Superior temporal gyrus (tissue), 1 donor: ENCODE data around the gene CDH2.
"Not testable (repeated sequence)": the region's sequence is repeated elsewhere in the genome, so short reads cannot be mapped to it uniquely, and the experiment has no call there.

Source experiments
- DNase-seq: peaks from one replicate; pipeline ENCODE4 v3.0.0-alpha.2; 2016; ENCODE audit errors: extremely low spot score

CDH2 gene

GRCh38 chr18:27921904-27922751, 254.8 kb downstream of the CDH2 start:
- peak; percentile 28 for DNase-seq

- DNase-seq: no peak
Observed at GRCh38 chr18:27921392-27921791, 255.5 kb downstream of the CDH2 start.

- no peak for DNase-seq
Observed at GRCh38 chr18:27920836-27921235, 256.1 kb downstream of the CDH2 start.

GRCh38 chr18:27906189-27906588, 270.7 kb downstream of the CDH2 start:
- not testable (repeated sequence) for DNase-seq

- DNase-seq: no peak
Observed at GRCh38 chr18:27903906-27904305, 273.0 kb downstream of the CDH2 start.

- DNase-seq: no peak
Observed at GRCh38 chr18:27901424-27902226, 275.3 kb downstream of the CDH2 start.
